ENCODE results near the gene DDX31. TPM values are rescaled to one million over a fixed set of nuclear protein-coding genes. Genes with fewer than 3 reads are reported as not detected.
A peak's percentile ranks its signal among the peaks of the same experiment; 100 is the strongest.
"Not testable (repeated sequence)": the region's sequence is repeated elsewhere in the genome, so short reads cannot be mapped to it uniquely, and the experiment has no call there.

Gene DDX31
- total RNA-seq, 1 donor from 2014 or later, result 12.7 TPM

DNA sequence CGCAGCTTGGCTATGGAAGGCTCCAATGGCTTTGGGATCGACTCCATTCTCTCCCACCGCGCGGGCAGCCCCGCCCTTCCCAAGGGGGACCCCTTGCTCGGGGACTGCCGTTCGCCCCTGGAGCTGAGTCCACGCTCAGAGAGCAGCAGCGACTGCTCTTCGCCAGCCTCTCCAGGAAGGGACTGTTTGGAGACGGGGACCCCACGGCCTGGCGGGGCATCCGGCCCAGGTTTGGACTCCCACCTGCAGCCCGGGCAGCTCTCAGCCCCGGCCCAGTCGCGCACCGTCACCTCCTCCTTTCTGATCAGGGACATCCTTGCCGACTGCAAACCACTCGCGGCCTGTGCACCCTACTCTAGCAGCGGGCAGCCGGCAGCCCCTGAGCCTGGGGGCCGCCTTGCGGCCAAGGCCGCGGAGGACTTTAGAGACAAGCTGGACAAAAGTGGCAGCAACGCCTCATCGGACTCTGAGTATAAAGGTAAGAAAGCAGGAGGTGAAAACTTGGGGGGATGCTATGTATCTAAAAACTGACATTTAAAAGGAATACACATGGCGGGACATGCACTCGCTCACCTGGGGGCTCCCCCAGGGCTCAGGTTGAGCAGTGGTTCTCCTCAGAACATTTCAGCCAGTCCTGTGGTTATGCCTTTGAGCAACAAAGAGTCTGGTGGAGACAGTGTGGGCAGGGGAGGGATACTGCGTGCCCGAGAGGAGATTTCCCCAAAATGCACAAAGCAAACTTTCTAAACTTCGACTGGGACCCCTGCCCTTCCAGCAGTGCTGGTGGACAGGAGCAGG is 86.8 kb downstream of the DDX31 start:
- no peak for DNase-seq (ENCODE audit: low read depth, low spot score)

DNA sequence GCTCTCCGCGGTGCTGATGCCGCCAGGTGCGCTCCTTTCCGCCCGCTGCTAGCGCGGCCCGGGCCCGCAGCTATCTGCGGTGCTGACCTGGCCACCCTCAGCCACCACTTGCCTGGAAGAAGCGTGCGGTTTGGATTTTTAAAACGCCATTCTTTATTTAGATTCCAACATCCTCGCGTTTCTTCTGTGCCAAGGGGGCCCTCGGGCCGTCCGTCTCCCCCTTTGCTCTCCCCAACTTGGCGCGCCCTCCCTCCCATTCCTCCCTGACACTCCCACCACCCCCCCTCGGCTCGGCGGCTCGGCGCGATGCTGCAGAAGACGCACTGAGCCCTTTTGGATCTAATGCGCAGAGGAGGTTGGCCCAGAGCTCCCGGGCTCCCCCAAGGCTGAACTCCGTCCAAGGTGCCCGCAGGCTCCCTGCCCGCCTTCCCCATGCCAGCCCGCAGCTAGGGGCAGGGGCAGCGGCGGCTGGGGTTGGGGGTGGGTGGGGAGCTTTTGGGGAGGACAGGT is 87.5 kb downstream of the DDX31 start, which contains the start of gene BARHL1:
BARHL1 (plus strand) TSS at position 331 of the 510 bp plus-strand sequence. CDS start 192 bp downstream, outside the sequence.
- DNase-seq (ENCODE audit: low read depth, low spot score), result no peak

DNA sequence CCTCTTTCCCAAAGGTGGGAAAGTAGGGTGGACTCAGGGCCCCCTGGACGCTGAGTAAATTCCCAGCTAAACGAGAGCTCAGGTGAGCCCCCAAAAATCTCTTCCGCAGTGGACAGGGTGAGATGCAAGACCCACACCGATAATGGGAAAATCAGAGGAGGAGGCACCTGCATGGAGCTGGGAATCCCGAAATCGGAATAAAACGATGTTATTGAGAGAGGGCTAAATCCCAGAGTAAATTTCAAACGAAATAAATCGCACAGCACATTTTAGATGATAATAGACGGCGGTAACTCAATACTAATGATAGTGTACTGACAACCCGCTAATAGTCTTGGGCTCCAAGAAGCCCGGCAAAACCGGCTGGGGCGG is 90.4 kb downstream of the DDX31 start:
- no peak for DNase-seq (ENCODE audit: low read depth, low spot score)

DNA sequence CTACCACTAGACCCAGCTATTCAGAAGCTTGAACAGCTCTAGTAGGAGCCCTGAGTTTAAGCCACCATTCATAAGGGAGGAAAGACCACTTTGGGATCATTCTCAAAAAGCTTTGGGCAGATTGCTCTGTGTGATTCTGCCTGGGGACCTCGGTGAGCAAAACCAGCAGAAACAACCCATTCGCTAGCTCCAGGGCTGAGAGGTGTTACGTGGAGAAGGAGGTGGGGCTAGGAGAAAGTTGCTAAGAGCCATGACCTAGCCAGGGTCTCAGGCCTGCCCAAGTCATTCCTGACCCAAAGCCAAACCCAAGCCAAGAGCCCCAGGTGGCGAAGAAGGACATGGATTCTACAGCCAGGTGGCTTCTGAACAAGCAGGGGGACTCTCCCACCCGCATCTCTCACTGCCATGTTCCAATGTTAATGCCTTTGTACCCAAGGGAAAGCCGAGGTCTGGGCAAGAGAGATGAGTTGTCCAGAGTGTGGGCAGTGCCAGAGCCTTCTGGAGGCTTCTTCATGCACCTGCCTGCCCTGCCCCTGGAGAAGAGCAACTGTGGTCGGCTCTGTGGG is 91.3 kb downstream of the DDX31 start:
- no peak for DNase-seq (ENCODE audit: low read depth, low spot score)

DNA sequence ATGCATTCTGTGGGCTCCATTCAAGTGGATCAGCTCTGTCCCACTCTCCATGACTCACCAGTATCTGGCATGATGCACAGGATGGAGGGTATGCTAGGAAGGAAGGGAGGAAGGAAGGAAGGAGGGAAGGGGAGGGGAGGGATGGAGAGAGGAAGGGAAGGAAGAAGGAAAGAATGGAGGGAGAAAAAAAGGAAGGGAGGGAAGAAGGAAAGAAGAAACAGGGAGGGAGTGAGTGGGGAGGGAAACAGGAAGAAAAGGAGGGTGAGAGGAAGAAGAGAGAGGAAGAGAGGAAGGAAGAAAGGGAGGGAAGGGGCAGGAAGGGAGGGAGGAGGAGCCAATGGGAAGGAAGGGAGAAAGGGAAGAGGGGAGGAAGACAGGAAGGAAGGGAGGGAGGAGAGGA is 92.7 kb downstream of the DDX31 start:
- DNase-seq (ENCODE audit: low read depth, low spot score), result no peak

DNA sequence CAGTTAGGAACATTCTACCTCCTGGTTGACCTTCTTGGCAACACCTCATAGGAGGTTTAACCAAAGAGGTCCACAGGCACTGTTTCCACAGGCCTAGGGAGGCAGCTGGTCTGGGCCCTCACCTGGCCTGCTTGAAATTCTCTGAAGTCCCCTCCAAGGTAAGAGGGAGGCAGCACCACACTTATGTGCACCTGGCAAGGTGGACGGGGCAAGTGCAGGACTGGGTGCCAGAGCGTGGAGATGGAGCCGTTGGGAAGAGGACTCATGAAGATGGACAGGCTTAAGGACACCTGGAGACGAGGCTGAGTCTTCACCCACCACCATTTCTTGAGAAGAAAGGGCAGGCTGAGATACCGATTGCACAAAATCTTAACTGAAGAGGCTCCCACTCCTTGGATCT is 94.0 kb downstream of the DDX31 start:
- DNase-seq (ENCODE audit: low read depth, low spot score), result no peak

DNA sequence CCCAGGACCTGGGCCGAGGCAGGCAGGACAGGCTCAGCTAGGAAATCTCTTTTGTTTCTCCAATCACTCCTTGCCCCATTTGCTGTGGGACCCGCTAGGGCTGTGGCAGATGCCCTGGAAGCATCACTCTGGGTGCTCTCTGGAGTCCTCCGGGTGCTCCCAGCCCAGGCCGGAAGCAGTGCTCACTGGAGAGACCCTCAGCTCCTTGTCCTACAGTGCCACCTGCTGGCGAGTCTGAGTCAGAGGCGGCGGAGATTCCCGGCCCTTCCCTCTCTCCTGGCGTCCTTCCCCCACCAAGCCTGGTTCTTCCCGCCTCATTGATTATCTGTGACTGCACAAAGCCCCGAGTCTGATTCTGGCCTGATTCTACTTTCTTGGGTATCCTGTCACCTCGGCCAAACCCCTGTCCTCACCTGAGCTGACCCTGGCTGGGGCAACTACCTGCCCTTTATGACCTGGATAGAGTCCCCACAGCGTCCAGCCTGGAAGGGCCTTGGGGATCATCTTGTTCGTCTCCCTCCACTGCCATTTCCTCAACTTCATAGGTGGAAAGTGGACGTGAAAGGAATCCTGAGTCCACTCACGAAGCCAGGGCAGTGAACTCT is 94.7 kb downstream of the DDX31 start:
- DNase-seq (ENCODE audit: low read depth, low spot score), result peak; percentile 20

DNA sequence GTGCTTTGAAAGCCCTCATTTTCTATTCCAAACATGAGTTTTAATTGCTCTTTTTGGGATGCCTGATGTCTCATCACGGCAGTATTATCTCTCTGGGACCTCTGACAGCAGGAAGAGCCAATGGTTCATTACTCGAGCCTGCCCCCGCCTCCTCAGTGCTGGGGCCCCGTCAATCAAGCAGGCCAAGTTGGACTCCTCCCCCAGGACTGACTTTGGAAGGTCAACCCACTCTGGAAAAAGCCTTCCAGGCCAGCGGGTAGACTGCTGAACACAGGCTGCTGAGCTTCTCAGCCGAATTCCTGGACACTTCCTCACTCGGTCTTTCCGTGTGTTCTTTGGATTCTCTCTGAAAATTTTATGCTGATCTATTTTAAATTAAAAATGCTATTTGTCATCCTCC is 96.9 kb downstream of the DDX31 start:
- DNase-seq (ENCODE audit: low read depth, low spot score), result no peak

DNA sequence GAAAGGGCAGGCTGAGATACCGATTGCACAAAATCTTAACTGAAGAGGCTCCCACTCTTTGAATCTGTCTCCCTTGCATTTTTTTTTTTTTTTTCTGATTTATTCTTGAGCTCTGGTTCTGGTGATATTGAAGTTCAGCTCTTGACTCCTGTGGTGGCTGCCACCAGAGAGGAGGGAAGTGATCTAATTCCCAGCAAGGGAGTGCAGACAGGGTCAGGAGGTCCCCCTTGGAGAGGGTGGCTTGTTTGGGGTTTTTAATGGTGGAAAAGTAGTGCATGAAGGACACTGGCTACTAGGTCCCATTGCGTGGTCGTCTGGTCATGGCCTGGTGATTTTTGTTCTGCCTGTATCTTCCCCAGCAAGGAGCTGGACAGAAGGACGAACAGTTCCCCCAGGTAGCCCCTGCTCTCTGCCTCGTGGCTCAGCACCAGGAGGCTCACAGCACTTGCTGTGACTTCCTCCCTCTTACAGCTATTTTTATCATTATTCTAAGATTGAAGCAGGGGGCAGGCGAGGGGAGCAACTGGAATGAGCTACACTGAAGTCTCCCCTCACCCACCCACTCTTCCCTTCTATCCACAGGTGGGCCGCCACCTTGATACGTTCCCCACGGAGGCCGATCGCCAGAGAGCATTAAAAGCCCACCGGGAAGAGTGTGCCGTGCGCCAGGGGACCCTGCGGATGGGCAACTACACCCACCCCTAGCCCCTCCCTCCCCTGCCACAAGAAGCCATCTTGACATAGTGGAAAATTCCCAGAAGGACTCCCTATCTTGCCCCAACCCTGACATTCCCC is 97.8 kb downstream of the DDX31 start:
- DNase-seq (ENCODE audit: low read depth, low spot score), result no peak

DNA sequence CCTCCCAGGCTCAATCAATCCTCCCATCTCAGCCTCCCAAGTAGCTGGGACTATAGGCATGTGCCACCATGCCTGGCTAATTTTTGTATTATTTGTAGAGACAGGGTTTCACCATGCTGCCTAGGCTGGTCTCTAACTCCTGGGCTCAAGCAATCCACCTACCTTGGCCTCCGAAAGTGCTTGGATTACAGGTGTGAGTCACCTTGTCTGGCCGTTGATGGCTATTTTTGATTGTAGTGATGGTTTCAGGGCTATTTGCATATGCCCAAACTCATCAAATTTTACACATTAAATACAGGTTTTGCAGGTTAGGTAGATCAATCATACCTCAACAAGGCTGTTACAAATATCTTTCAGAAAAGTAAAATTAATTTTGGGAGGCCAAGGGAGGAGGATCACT is 101.0 kb downstream of the DDX31 start:
- not testable (repeated sequence) for DNase-seq (ENCODE audit: low read depth, low spot score)

DNA sequence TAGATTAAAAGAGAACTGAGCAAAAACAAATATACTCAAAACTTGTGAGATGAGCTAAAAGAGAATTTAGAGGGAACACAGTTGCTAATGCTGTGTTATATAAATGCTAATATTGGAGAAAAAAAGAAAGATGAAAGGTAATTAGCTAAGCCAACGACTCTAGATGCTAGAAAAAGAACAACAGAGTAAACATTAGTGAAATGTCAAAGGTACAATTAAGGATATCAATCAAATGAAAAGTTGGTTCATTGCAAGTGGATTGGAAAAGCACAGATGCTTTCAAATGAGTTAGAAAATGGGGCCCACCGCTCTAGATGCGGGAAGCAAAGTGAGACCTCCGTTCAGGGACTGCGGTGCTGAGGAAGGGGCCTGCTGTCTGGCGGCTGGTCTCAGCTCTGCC is 105.3 kb downstream of the DDX31 start:
- no peak for DNase-seq (ENCODE audit: low read depth, low spot score)

DNA sequence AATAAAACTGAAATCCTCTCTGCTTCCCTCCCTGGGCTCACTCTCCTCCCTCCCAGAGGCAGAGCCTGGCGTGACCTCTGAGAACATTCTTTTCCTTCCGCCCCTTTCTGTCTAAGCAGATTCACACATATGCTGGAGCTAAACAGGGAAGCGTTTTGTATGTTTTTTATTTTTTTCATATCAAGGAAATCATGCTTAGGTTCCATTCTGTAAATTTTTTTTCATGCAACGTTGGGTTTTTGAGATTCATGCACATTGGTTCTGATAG is 107.5 kb downstream of the DDX31 start:
- no peak for DNase-seq (ENCODE audit: low read depth, low spot score)

DNA sequence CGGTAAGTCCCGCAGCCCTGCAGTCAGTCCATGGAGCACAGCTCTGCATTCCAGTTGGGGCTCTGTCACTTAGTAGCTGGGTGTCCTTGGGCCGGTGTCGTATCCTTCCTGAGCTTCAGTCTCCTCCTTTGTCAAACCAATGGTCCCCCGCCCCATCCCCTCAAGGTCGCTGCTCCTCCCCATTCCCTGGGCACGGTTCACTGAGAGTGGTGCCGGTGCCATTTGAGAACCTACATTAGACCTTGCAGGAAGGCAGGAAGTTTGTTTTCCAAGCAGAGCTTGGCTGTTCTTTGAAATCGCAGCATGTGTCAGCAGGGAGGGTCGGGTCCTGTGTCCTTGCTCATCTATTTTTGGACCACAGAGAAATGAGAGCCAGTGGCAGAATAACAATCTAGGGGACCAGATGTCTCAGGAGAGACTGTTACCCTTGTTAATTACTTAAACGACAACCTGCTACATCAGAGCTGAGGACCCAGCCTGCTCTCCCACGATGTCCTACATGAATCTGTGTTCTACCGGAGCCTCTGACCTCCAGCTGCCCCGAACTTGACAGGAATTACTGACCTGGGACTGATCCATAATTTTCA is 109.1 kb downstream of the DDX31 start:
- DNase-seq (ENCODE audit: low read depth, low spot score), result no peak

DNA sequence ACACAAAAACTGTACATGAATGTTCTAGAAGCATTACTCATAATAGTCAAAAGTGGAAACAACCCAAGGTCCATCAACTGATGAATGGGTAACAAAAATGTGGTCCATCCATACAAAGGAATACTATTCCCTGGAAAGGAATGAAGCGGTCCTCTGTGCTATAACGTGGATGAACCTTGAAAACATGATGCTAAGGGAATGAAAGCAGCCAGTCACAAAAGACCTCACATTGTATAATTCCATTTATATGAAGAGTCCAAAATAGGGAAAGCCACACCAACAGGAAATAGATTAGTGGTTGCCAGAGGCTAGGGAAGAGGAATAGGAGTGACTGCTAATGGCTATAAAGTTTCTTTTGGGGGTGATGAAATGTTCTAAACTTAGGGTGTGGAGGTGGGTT is 110.1 kb downstream of the DDX31 start:
- DNase-seq (ENCODE audit: low read depth, low spot score), result no peak

DNA sequence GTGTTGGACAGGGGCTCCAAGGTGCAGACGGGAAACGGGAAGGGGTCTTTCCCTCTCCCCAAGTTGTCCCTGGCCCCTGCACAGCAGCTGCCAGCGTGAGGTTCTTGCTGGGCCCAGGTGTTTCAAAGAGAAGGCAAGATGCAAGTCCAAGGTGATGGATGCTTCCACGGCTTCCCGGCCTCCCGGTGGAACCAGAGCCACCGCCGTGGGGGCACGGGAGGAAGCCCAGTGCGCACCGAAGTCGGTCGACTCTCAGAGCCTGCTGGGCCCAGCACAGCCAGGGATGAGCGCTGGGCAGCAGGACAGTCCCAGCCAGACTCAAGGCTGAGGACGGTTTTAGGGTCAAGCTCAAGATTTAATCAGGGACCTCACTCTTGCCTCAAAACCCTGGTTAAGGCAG is 112.6 kb downstream of the DDX31 start:
- no peak for DNase-seq (ENCODE audit: low read depth, low spot score)

DNA sequence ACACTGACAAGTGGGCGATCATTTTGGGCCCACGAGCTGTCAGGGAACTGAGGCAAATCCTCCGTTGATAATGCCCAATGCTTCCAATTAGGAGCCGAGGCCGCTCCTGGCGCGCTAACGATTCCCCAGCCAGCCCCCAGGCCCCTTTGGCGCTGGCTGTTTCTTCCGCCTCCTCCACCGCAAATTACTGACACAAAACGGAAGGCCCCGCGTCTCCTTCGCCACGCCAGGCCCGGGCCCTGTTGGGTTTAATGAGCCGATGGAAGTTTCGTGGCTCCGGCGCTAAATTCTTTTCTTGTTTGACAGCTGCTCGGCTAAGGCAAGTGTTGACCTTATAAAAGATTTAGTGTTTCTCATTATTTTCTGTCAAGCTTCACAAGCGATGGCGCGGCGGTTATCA is 113.1 kb downstream of the DDX31 start:
- no peak for DNase-seq (ENCODE audit: low read depth, low spot score)

DNA sequence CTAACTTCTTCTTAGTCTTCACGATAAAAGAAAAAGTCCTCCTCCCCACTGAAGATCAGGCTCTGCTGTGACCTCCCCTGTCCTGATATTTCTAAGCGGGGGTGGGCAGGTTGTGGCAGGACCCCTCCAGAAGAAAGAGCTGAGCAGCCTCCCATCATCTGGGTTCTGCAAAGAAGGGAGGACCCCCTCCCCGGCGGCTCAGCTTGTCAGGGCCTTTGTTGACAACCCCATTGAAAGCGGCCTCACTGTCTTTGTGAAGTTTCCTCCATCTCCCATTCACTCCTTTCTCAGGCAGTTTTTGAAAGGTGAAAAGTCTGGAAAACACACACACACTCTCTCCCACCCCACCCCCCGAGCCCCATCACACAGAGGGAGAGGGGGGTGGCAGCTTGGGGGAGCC is 113.5 kb downstream of the DDX31 start:
- DNase-seq (ENCODE audit: low read depth, low spot score), result no peak

DNA sequence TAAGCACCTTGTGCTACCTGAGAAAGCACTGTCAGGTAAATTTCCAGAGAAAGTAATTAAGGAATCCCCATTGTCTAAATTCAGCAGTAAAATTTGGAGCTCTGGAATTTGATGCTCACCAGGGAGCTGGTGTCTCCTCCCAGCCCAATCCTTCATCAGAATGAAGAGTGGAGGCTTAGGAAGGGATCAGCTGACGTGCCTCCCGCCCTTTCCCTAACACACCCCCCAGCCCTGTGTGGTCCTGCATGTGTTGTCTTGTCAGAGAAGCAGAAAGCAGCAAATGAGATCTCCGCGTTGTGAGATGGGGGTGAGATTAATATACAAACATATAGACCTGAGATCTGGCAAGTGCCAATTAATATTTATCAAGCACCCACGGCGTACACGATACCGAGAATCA is 114.3 kb downstream of the DDX31 start:
- DNase-seq (ENCODE audit: low read depth, low spot score), result no peak

DNA sequence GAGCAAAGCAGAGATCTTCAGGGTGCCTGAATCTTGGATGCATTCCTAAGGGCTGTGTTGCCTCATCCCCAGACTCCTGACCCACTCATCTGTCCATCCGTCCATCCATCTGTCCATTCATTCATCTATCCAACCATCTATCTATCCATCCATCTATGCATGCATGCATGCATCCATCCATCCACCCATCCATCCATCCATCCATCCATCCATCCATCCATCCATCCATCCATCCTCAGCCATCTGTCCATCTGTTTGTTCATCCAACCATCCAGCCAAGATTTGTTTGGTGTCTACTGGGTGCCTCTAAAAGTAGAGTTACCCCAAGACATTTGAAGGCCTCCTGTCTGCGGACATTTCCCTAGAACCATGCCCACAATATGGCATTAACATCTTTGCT is 115.0 kb downstream of the DDX31 start:
- no peak for DNase-seq (ENCODE audit: low read depth, low spot score)

DNA sequence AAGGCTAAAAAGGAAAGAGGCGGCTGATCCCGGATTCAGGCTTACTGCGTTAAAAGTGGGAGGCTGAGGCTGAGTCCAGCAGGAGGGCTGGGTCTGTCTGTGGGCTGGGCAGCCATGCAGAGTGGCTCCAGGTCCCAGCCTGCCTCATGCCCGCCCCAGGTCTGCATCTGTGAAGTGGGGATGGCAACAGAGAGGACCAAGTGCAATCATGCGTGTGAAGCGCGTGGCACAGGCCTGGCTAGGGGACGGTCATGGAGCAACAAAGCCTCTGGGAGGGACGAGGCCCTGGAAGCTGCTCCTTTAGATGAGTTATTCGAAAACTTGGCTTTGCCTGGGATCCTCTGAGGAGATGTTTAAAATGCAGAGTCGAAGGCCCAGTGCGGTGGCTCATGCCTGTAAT is 117.7 kb downstream of the DDX31 start:
- DNase-seq (ENCODE audit: low read depth, low spot score), result no peak

DNA sequence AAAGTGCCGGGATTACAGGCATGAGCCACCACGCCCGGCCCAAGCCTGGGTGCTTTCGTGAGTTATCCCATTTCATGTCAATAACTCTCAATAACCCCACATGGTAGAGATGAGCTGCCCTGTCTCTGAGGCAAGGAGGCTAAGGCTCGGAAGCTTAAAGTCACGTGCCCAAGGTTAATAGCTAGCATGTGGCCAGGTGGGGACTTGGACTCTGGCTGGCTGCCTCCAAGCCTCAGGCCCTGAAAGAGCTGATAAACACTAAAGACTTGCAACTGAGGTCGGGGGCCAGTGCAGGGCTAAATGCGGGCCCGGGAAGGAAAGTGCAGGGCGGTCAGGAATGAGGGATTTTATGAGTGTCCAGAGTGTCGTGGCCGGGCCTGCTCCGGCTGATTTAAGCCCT is 118.2 kb downstream of the DDX31 start:
- no peak for DNase-seq (ENCODE audit: low read depth, low spot score)
